Measurements from ENCODE around the gene CTBP2. TPM values are rescaled to one million over a fixed set of nuclear protein-coding genes. Genes with fewer than 3 reads are reported as not detected.

The CTBP2 gene
- total RNA-seq, 1 experiment from 2014 or later: 125 TPM

DNA sequence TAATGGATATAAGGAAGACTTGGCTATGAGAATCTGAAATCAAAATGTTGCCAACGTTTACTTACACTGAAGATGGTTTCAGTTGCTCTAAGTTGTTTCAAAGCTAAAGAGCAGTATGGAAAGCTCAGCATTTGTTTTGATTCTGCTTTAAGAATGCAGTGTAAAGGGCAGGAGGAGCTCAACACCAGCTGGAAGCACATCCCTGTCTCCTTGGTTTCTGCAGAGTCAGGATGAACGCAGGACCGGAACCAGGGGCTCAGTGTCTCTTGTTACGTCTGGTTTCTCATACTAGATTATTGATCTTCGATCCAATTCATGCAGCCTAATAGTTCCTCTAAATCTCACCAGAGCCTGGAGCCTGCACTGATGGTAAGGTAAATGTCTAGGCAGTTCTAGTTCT, 194.4 kb downstream of the CTBP2 start:
- Histone ChIP-seq H3K4me1 (ENCODE audit: control insufficient read depth, insufficient read depth, low read length) (no peaks in the 10 kb centered on the region; the same call in 1 of the 2 replicates), H3K9me3 (ENCODE audit: control insufficient read depth, insufficient read depth, low read depth, low read length) (no peaks in the 10 kb centered on the region), H3K27ac (ENCODE audit: low read length) (no peak overlapping the region), H3K4me3 (ENCODE audit: low read depth in 2 of 2, low read length in 2 of 2) (no peak overlapping the region), H3K27me3 (ENCODE audit: control insufficient read depth, insufficient read depth, low read length) (no peaks in the 10 kb centered on the region), H3K36me3 (ENCODE audit: control insufficient read depth, insufficient read depth, low read length) (peaks cover 11% of the 10 kb centered on the region; the same call in 1 of the 2 replicates)
- DNase-seq (ENCODE audit: low read depth, low spot score): no peak
- no TSS peak for BruUV-seq (replicated peaks)
- no peak for ATAC-seq
- POLR2A ChIA-PET: no interaction called here
- intact Hi-C loops (cut with micrococcal nuclease; ENCODE audit: unreplicated experiment) (no loop called here), in situ Hi-C loops (cut with HindIII; ENCODE audit: low pct_unique_long_range_greater_than_20kb, low sequenced_read_pairs) (no loop called here)
- CTCF ChIA-PET: no interaction called here
- TF ChIP-seq TCF7L2 (IDR thresholded peaks at IDR 0.05; ENCODE audit: low read depth, low read length) (no peak), POLR2AphosphoS5 (IDR thresholded peaks at IDR 0.05; ENCODE audit: low read depth, low read length) (no peak), SIN3A (IDR thresholded peaks at IDR 0.05; ENCODE audit: borderline replicate concordance, insufficient read depth, low read depth, low read length) (no peak)
- TF ChIP-seq, protein P1, sequence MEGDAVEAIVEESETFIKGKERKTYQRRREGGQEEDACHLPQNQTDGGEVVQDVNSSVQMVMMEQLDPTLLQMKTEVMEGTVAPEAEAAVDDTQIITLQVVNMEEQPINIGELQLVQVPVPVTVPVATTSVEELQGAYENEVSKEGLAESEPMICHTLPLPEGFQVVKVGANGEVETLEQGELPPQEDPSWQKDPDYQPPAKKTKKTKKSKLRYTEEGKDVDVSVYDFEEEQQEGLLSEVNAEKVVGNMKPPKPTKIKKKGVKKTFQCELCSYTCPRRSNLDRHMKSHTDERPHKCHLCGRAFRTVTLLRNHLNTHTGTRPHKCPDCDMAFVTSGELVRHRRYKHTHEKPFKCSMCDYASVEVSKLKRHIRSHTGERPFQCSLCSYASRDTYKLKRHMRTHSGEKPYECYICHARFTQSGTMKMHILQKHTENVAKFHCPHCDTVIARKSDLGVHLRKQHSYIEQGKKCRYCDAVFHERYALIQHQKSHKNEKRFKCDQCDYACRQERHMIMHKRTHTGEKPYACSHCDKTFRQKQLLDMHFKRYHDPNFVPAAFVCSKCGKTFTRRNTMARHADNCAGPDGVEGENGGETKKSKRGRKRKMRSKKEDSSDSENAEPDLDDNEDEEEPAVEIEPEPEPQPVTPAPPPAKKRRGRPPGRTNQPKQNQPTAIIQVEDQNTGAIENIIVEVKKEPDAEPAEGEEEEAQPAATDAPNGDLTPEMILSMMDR (IDR thresholded peaks at IDR 0.05): no peak
- TF ChIP-seq, protein P2, sequence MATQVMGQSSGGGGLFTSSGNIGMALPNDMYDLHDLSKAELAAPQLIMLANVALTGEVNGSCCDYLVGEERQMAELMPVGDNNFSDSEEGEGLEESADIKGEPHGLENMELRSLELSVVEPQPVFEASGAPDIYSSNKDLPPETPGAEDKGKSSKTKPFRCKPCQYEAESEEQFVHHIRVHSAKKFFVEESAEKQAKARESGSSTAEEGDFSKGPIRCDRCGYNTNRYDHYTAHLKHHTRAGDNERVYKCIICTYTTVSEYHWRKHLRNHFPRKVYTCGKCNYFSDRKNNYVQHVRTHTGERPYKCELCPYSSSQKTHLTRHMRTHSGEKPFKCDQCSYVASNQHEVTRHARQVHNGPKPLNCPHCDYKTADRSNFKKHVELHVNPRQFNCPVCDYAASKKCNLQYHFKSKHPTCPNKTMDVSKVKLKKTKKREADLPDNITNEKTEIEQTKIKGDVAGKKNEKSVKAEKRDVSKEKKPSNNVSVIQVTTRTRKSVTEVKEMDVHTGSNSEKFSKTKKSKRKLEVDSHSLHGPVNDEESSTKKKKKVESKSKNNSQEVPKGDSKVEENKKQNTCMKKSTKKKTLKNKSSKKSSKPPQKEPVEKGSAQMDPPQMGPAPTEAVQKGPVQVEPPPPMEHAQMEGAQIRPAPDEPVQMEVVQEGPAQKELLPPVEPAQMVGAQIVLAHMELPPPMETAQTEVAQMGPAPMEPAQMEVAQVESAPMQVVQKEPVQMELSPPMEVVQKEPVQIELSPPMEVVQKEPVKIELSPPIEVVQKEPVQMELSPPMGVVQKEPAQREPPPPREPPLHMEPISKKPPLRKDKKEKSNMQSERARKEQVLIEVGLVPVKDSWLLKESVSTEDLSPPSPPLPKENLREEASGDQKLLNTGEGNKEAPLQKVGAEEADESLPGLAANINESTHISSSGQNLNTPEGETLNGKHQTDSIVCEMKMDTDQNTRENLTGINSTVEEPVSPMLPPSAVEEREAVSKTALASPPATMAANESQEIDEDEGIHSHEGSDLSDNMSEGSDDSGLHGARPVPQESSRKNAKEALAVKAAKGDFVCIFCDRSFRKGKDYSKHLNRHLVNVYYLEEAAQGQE (IDR thresholded peaks at IDR 0.05; ENCODE audit: insufficient read depth in 1 of 2, low read depth in 2 of 2, low read length in 1 of 2): no peak

GRCh38 chr10:124963866-124964720, 196.3 kb downstream of the CTBP2 start:
- H3K9me3 ChIP-seq (ENCODE audit: control insufficient read depth, insufficient read depth, low read depth, low read length): no peaks in the 10 kb centered on the region
- no peak for ATAC-seq
- no peak overlapping the region for H3K4me3 ChIP-seq (ENCODE audit: low read depth in 2 of 2, low read length in 2 of 2)
- no peaks in the 10 kb centered on the region for H3K27me3 ChIP-seq (ENCODE audit: control insufficient read depth, insufficient read depth, low read length)
- no peak for TF ChIP-seq SIN3A (IDR thresholded peaks at IDR 0.05; ENCODE audit: borderline replicate concordance, insufficient read depth, low read depth, low read length)
- no peak for TF ChIP-seq TCF7L2 (IDR thresholded peaks at IDR 0.05; ENCODE audit: low read depth, low read length)
- TF ChIP-seq, protein P1 (IDR thresholded peaks at IDR 0.05): no peak
- TF ChIP-seq, protein P2 (IDR thresholded peaks at IDR 0.05; ENCODE audit: insufficient read depth in 1 of 2, low read depth in 2 of 2, low read length in 1 of 2): no peak
- no peak for TF ChIP-seq POLR2AphosphoS5 (IDR thresholded peaks at IDR 0.05; ENCODE audit: low read depth, low read length)
- H3K27ac ChIP-seq (ENCODE audit: low read length): no peak overlapping the region
- peaks cover 9% of the 10 kb centered on the region; the same call in 1 of the 2 replicates for H3K36me3 ChIP-seq (ENCODE audit: control insufficient read depth, insufficient read depth, low read length)
- ChIA-PET POLR2A (no interaction called here), CTCF (interaction anchor here (0.6 kb wide), 1 partner anchor 20 kb away, joined by 3 read pairs; no protein-coding TSS in a partner anchor)
- H3K4me1 ChIP-seq (ENCODE audit: control insufficient read depth, insufficient read depth, low read length): no peaks in the 10 kb centered on the region; the same call in 1 of the 2 replicates
- in situ Hi-C loops (cut with HindIII; ENCODE audit: low pct_unique_long_range_greater_than_20kb, low sequenced_read_pairs) (no loop called here), intact Hi-C loops (cut with micrococcal nuclease; ENCODE audit: unreplicated experiment) (no loop called here)
- DNase-seq (ENCODE audit: low read depth, low spot score): no peak
- no TSS peak for BruUV-seq (replicated peaks)

All from Panc1 (cell line).